Endothelial cell (in vitro differentiated cells): Measurements from ENCODE around the gene CDK6. TPM values are rescaled to one million over a fixed set of nuclear protein-coding genes. Genes with fewer than 3 reads are reported as not detected.
A peak's percentile ranks its signal among the peaks of the same experiment; 100 is the strongest.

Experiments
- DNase-seq: peaks from one replicate; pipeline ENCODE4 v3.0.0; 2021; ENCODE audit warnings: low spot score
- H3K27ac Mint-ChIP-seq: one replicate; pipeline ENCODE4 v1.8.0; 2021; ENCODE audit warnings: mixed read lengths, inconsistent platforms; ENCODE audit not compliant: unreplicated experiment
- H3K27me3 Mint-ChIP-seq: one replicate; pipeline ENCODE4 v1.8.0; 2021; ENCODE audit warnings: mild to moderate bottlenecking, moderate library complexity, mixed read lengths, inconsistent platforms; ENCODE audit not compliant: unreplicated experiment
- H3K36me3 Mint-ChIP-seq: one replicate; pipeline ENCODE4 v1.8.0; 2021; ENCODE audit warnings: mild to moderate bottlenecking, low read depth, mixed read lengths, inconsistent platforms; ENCODE audit not compliant: unreplicated experiment
- H3K4me1 Mint-ChIP-seq: one replicate; pipeline ENCODE4 v1.8.0; 2021; ENCODE audit warnings: mild to moderate bottlenecking, mixed read lengths, inconsistent platforms; ENCODE audit not compliant: unreplicated experiment
- H3K4me3 Mint-ChIP-seq: one replicate; pipeline ENCODE4 v1.8.0; 2021; ENCODE audit warnings: mild to moderate bottlenecking, mixed read lengths, inconsistent platforms; ENCODE audit not compliant: unreplicated experiment
- H3K9me3 Mint-ChIP-seq: one replicate; pipeline ENCODE4 v1.8.0; 2021; ENCODE audit warnings: mixed read lengths, inconsistent platforms; ENCODE audit not compliant: unreplicated experiment
- CTCF ChIP-seq: fragments of 200-600 bp; sonication (generic); IDR thresholded peaks from one replicate; pipeline ENCODE4 v1.5.0; 2021; ENCODE audit warnings: antibody characterized with exemption; ENCODE audit not compliant: unreplicated experiment
- total RNA-seq: library from RNA; stranded (reverse); fragmentation: NEBNext Ultra II Directional; extraction: Animal tissue kit (Norgen Biotek cat#: 25700); gene quantifications from one replicate; pipeline ENCODE4 v1.2.1, GENCODE V29; 2021; ENCODE audit not compliant: unreplicated experiment

CDK6 gene
- total RNA-seq, 1 donor from 2014 or later: 32.6 TPM

- Mint-ChIP-seq H3K4me1 (peaks cover 16% of the 10 kb centered on the region), H3K4me3 (no peak overlapping the region), H3K27ac (no peak overlapping the region)
Observed at GRCh38 chr7:92729751-92730150, 106.6 kb downstream of the CDK6 start.

GRCh38 chr7:92729172-92729571 is 107.2 kb downstream of the CDK6 start:
- no peak for DNase-seq
- no peak overlapping the region for H3K4me3 Mint-ChIP-seq
- H3K27me3 Mint-ChIP-seq: peaks cover 2% of the 10 kb centered on the region
- H3K4me1 Mint-ChIP-seq: peaks cover 20% of the 10 kb centered on the region
- H3K27ac Mint-ChIP-seq: no peak overlapping the region
- H3K9me3 Mint-ChIP-seq: no peaks in the 10 kb centered on the region
- no peak for TF ChIP-seq CTCF
- H3K36me3 Mint-ChIP-seq: peaks cover 8% of the 10 kb centered on the region

More at GRCh38 chr7:92729751-92730150, 106.6 kb downstream of the CDK6 start:
- Mint-ChIP-seq H3K9me3 (no peaks in the 10 kb centered on the region), H3K27me3 (peaks cover 2% of the 10 kb centered on the region), H3K36me3 (peaks cover 8% of the 10 kb centered on the region)
- no peak for DNase-seq
- no peak for TF ChIP-seq CTCF

GRCh38 chr7:92727755-92728154 is 108.6 kb downstream of the CDK6 start:
- H3K27ac Mint-ChIP-seq: no peak overlapping the region
- peaks cover 23% of the 10 kb centered on the region for H3K4me1 Mint-ChIP-seq
- no peak for TF ChIP-seq CTCF
- DNase-seq: no peak
- H3K27me3 Mint-ChIP-seq: no peaks in the 10 kb centered on the region
- peaks cover 5% of the 10 kb centered on the region for H3K36me3 Mint-ChIP-seq
- no peaks in the 10 kb centered on the region for H3K9me3 Mint-ChIP-seq
- no peak overlapping the region for H3K4me3 Mint-ChIP-seq

- TF ChIP-seq CTCF: no peak
- H3K4me1 Mint-ChIP-seq: peaks cover 20% of the 10 kb centered on the region
- no peaks in the 10 kb centered on the region for H3K27me3 Mint-ChIP-seq
- no peak overlapping the region for H3K4me3 Mint-ChIP-seq
- H3K27ac Mint-ChIP-seq: no peak overlapping the region
- H3K36me3 Mint-ChIP-seq: peaks cover 8% of the 10 kb centered on the region
- no peaks in the 10 kb centered on the region for H3K9me3 Mint-ChIP-seq
- no peak for DNase-seq
Observed at GRCh38 chr7:92725161-92725925, 111.0 kb downstream of the CDK6 start.

GRCh38 chr7:92723943-92724342 is 112.4 kb downstream of the CDK6 start:
- peak overlapping the region; percentile 40 for H3K4me3 Mint-ChIP-seq
- DNase-seq: no peak
- H3K27ac Mint-ChIP-seq: peak overlapping the region; percentile 90
- H3K9me3 Mint-ChIP-seq: no peaks in the 10 kb centered on the region
- peaks cover 8% of the 10 kb centered on the region for H3K36me3 Mint-ChIP-seq
- H3K4me1 Mint-ChIP-seq: peaks cover 21% of the 10 kb centered on the region
- no peak for TF ChIP-seq CTCF
- no peaks in the 10 kb centered on the region for H3K27me3 Mint-ChIP-seq
